ENCODE measurements around the gene TIPRL.
A peak's percentile ranks its signal among the peaks of the same experiment; 100 is the strongest.

The TIPRL gene

DNA sequence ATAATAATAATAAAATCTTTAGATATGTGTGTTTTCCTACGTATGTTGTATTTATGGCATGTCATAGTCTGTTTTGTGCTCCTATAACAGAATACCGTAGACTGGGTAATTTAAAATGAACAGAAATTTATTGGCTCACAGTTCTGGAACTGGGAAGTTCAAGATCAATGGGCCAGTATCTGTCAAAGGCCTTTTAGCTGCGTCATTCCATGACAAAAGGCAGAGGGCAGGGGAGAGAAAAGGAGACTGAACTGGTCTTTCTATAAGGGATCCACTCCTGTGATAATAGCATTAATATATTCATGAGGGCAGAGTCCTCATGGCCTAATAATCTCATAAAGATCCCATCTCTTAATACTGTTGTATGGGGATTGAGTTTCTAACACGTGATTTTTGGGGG is 39.9 kb downstream of the TIPRL start:
- no peak for DNase-seq

DNA sequence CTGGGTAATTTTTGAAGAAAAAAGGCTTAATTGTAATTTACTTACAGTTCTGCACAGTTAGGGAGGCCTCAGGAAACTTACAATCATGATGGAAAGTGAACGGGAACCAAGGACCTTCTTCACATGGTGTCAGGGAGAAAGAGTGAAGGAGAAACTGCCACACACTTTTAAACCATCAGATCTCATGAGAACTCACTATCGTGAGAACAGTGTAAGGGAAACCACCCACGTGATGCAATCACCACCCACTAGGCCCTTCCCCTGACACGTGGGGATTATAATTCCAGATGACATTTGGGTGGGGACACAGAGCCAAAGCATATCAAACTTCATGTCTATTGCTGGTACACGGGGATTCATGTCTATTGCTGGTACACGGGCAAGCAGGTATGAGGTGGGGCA is 41.7 kb downstream of the TIPRL start:
- no peak for DNase-seq

DNA sequence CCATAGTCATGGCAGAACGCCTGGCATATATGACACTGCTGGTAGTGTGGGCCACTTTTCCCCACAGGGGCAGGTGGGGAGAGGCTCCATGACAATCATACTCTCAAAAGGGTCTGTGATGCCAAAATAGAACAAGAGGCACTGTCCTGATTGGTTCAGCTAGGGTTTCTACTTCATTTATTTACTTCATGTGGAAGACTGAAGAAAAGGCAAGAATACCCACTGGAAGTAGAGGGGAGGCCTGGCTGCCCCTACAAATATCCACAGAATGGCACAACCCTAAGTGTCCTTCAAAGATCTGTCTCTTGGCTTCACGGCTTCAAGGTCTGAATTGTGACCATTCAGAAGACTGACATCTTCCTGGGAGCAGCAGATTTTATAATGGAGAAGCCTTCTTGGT is 42.5 kb downstream of the TIPRL start:
- DNase-seq = no peak

DNA sequence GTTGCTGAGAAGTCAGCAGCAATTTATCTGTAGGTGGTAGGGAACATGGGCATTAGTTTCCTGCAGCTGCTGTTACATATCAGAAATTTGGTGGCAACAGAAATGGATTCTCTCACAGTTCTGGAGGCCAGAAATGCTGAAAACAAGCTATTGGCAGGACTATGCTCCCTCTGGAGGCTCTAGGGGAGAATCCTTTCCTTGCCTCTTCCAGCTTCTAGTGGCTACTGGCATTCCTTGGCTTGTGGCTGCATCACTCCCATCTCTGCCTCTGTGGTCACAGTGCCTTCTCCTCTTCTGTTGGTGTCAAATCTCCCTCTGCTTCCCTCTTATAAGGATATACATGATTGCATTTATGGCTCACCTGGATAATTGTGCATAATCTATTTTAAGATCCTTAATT is 44.5 kb downstream of the TIPRL start:
- no peak for DNase-seq

- DNase-seq = no peak
Measured at GRCh38 chr1:168223681-168224540, 45.1 kb downstream of the TIPRL start.

DNA sequence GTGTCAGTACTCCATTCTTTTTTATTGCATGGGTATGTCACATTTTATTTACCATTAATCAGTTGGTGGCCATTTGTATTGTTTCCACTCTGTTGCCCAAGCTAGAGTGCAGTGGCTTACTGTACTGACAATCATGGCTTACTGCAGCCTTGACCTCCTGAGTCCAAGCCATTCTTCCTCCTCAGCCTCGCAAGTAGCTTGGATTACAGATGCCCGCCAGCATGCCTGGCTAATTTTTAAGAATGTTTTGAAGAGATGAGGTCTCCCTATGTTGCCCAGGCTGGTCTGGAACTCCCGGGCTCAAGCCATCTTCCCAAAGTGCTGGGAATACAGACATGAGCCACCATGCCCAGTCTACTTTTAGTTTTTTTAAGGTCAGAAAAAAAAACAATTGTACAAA is 46.2 kb downstream of the TIPRL start:
- no peak for DNase-seq

DNA sequence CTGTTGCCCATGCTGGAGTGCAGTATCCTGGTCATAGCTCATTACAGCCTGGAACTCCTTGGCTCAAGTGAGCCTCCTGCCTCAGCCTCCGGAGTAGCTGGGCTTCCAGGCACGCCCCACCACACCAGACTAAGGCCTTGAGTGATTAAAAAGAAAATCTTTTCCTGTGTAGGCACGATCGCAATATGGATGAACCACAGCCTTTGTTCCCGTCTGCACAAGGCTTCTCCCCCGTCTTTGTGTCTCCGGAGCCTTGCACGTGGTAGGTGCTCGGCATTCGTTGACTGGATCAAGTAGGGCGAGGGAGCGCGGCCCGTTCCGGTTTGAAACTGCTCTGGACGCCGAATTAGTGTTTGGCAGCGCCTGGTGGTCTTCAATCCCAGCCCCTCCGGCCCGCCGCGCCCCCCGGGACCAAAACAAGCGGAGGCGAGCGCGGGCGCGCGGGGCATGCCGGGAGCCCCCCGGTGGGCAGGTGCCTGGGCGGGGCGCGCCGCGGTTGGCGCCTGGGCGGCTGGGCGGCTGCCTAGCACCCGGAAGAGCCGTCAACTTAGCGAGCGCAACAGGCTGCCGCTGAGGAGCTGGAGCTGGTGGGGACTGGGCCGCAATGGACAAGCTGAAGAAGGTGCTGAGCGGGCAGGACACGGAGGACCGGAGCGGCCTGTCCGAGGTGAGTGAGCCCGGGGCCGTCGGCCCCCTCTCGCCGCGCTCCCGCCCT is 46.9 kb downstream of the TIPRL start, which contains the start of gene SFT2D2:
Gene SFT2D2 (plus strand): TSS at position 529 of the 715 bp plus-strand sequence. CDS start 76 bp downstream, at position 605.
- DNase-seq = peak; percentile 91

DNA sequence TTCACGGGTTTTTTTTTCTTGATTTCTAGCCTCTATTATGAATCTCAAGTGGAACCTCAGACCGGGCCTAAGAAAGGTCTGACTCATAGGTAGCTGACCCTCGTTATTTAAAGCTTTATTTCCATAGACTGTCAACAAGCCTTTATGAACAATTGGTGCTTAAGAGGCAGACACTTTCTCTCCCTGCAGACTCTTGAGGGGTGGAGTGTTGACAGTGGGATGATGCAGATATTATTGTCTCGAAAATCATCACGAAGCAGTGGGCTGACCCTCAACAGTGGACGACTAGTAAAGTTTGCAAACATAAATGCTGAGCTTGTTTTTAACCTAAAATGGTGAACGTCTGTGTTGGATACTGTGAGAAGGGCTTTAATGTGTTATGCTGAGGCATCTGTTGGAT is 48.9 kb downstream of the TIPRL start:
- DNase-seq = no peak

GRCh38 chr1:168229893-168230292 is 51.1 kb downstream of the TIPRL start:
- DNase-seq = no peak

- no peak for DNase-seq
Measured at GRCh38 chr1:168230709-168231108, 51.9 kb downstream of the TIPRL start.

DNA sequence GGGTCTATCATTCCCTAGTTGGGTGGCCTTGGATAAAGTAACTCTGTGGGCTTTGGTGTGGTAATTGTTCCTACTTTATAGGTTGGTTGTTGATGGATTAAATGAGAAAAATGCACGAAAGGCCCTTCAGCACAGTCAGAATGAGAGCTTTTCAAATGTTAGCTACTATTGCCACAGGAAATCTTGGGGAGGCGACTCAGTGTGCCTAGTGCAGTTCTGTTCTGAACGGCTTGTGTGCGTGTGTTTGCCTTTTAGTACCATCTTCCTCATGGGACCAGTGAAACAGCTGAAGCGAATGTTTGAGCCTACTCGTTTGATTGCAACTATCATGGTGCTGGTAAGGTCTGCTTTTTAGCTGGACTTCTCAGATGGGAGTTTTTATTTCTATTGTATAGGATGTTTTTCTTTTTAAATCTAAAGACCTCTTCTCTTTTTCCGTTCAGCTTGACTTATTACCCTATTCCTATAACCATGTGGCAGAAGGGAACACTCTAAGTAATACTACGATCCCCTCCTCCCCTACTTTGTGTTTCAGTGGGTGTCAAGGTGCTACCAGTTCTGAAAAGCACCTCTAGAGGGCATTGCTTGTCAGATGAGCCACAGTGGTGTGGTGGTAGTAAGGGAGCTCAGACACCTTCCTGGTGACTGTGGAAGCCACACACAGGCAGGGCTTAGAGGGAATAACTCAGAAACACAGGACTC is 56.2 kb downstream of the TIPRL start:
- DNase-seq = no peak

DNA sequence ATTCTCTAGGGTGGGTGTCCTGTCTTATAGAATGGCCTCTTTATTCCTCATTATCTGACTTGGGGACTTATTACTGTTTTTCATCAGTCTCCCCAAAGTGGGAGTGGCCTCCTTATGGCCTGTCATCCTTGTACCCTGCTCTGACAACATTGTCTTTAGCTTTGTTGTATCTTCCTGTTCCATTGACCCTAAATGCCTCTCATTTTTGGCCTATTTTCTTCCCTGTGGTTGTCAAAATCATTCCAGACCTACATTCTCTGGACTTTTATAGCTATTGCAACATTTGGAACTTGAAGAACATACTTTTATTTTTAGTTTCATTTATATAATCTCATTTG is 56.8 kb downstream of the TIPRL start:
- DNase-seq = no peak

DNA sequence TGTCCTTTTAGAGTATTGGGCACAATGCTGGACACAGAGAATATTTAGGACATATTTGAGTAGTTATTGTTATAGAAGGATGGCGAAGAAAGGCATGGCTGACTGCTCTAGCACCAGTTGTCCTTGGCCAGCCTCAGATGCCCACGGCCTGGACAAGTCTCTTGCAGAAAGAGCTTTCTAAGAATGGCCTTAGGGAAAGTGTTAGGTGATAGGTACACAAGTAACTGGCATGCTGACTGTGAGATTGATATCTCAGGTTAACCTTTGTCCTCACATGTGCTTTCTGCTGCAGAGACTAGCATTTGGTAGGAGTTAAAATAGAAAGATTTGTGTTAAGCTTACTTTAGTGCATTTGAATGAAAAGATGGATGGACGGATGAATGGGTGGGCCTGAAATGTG is 57.2 kb downstream of the TIPRL start:
- DNase-seq = no peak

DNA sequence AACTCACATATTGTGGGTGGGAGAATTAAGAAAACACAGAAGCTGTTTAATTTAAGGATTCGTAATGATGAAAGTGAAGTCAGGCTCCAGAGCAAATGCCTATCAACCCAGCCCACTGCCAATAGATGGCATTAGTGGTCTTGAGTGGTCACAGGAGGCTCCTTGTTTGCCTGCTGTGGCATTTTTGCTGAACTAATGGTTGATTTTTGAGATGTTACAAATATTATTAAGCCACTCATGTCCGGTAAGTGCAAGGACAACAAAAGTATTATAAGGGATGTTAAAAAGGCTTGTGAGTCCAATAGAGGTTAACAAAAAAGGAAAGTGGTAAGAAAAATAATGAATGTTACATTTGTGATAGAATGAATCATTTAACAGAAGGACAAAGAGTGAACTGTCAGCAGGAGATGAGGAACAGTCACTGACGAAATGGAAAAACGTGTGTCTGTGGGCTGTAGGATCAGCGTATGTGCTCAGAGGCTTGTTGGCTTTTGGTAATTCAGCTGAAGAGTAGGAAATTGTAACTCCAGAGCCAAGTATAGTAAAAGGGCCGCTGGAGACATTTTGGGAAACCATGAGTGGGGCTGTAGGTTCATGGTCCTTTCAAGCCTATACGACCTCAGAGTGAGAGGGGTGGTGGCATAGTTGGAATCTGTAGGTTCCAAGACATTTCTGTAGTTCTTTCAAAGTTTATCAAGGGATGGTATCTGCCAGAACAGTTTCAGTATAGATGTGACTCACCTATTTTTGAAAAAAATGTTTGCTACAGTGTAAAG is 58.3 kb downstream of the TIPRL start:
- DNase-seq = peak; percentile 62

- no peak for DNase-seq
Measured at GRCh38 chr1:168243198-168243597, 64.4 kb downstream of the TIPRL start.

DNA sequence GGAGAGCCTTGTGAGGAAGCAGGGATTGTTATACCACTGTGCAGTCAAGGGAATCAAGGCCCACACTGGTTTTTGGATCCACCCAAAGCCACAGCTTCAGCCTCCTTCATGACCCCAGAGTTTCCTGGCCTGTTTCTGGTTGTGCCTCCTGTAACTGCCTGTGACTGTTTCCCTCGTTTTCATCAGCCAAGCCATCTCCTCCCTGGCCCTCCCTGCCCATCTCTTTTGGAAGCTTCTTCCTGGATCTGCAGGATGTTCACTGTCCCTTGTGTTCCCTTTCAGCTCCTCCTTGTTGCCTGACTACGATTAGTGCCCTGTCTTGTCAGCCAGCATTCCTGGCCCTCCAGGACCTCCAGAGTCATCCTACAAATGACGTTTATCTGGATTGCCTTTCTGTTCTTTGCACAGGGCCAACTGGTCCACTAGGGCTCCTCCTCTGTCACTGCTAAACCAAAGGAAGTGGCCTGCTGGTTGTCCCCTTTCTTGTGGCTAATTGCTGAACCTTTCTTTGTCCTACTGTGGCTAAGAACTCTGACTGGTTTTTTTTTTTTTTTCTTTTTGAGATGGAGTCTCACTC is 65.0 kb downstream of the TIPRL start:
- DNase-seq = no peak

GRCh38 chr1:168245042-168245441 is 66.3 kb downstream of the TIPRL start:
- no peak for DNase-seq

- no peak for DNase-seq
Measured at GRCh38 chr1:168246506-168246905, 67.7 kb downstream of the TIPRL start.

Data from activated CD8-positive, alpha-beta memory T cell treated with anti-CD3 and anti-CD28 coated beads, Interleukin-2, amount 50 U/mL, for 48 hours (primary cell).